LNCaP clone FGC (cell line): Measurements from ENCODE around the gene PFKM.

Experiments used
- DNase-seq: peaks from one replicate; pipeline ENCODE4 v3.0.0-alpha.2; 2011; ENCODE audit warnings: low read depth
- H3K4me3 ChIP-seq: 2 replicates; pipeline ENCODE4 v1.5.1; 2011; ENCODE audit warnings: mild to moderate bottlenecking, low read depth, low read length, control low read depth
- TF ChIP-seq, protein P1 (sequence below): IDR thresholded peaks from 2 replicates; pipeline ENCODE4 v1.5.1; 2012; ENCODE audit warnings: mild to moderate bottlenecking; ENCODE audit not compliant: control insufficient read depth, insufficient read depth; ENCODE audit errors: extremely low read depth

Gene PFKM

DNA sequence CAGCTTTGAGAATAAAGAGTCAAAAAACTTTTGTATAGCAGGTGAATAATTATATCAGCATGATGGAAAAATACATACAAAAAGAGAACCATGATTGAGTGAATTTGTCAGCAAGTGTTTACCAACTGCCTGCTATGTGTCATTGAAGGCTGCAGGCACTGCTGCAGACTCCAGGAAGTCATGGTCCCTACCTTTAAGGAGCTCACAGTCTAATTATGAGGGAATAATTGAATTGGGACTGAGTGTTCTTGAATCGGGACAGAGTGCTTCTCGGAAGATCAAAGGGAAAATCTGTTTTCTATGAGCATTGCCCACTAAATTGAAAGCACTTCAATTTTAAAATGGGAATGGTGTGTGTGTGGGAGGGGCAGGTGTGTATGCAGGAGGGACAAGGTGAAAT lies 74.5 kb downstream of the PFKM start:
- DNase-seq = no peak
- TF ChIP-seq, protein P1, sequence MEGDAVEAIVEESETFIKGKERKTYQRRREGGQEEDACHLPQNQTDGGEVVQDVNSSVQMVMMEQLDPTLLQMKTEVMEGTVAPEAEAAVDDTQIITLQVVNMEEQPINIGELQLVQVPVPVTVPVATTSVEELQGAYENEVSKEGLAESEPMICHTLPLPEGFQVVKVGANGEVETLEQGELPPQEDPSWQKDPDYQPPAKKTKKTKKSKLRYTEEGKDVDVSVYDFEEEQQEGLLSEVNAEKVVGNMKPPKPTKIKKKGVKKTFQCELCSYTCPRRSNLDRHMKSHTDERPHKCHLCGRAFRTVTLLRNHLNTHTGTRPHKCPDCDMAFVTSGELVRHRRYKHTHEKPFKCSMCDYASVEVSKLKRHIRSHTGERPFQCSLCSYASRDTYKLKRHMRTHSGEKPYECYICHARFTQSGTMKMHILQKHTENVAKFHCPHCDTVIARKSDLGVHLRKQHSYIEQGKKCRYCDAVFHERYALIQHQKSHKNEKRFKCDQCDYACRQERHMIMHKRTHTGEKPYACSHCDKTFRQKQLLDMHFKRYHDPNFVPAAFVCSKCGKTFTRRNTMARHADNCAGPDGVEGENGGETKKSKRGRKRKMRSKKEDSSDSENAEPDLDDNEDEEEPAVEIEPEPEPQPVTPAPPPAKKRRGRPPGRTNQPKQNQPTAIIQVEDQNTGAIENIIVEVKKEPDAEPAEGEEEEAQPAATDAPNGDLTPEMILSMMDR = no peak
- no peak overlapping the region for H3K4me3 ChIP-seq

DNA sequence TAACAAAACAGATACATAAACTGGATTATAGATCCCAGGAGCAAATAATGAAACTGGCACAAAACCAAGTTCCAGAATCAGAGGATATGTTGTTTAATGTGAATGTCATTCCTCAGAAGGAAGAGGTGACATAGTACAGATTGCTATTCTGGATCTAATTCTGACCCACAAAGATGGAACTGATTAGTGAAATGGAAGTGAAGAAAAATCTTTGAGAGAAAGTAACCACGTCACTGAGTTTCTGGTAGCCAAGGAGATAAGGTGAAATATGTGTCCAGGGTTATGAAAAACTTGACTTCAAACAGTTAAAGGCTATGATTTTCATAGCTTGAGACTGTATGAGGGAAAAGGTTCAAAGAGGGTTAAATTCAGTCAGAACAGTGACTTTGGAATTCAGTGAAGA lies 75.6 kb downstream of the PFKM start:
- TF ChIP-seq, protein P1 = no peak
- H3K4me3 ChIP-seq = no peak overlapping the region

More for the DNA sequence above, 75.6 kb downstream of the PFKM start:
- peak; percentile 54 for DNase-seq
